ENCODE results near the gene DLEC1. TPM values are rescaled to one million over a fixed set of nuclear protein-coding genes. Genes with fewer than 3 reads are reported as not detected.

Gene DLEC1
- total RNA-seq, 1 experiment from 2014 or later, result 0.81 TPM

- no peak for TF ChIP-seq STAT6 (CRISPR knock-in tag; conservative IDR thresholded peaks at IDR 0.05; ENCODE audit: low read depth)
- TF ChIP-seq AFF4 (CRISPR knock-in tag; IDR thresholded peaks at IDR 0.05; ENCODE audit: borderline replicate concordance), result no peak
- TF ChIP-seq ATF6 (CRISPR knock-in tag; IDR thresholded peaks at IDR 0.05), result no peak
- TF ChIP-seq EMX1 (CRISPR knock-in tag; IDR thresholded peaks at IDR 0.05), result no peak
- TF ChIP-seq PREB (CRISPR knock-in tag; IDR thresholded peaks at IDR 0.05; ENCODE audit: borderline replicate concordance), result no peak
- TF ChIP-seq, protein P1, sequence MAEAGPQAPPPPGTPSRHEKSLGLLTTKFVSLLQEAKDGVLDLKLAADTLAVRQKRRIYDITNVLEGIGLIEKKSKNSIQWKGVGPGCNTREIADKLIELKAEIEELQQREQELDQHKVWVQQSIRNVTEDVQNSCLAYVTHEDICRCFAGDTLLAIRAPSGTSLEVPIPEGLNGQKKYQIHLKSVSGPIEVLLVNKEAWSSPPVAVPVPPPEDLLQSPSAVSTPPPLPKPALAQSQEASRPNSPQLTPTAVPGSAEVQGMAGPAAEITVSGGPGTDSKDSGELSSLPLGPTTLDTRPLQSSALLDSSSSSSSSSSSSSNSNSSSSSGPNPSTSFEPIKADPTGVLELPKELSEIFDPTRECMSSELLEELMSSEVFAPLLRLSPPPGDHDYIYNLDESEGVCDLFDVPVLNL (CRISPR knock-in tag; IDR thresholded peaks at IDR 0.05; ENCODE audit: borderline replicate concordance, low read depth), result no peak
- peak; percentile 65; the same call in 1 of the 2 replicates for TF ChIP-seq FOXK1 (CRISPR knock-in tag; IDR thresholded peaks at IDR 0.05)
- no peak for TF ChIP-seq MXD4 (CRISPR knock-in tag; IDR thresholded peaks at IDR 0.05; ENCODE audit: borderline replicate concordance)
- TF ChIP-seq, protein P2, sequence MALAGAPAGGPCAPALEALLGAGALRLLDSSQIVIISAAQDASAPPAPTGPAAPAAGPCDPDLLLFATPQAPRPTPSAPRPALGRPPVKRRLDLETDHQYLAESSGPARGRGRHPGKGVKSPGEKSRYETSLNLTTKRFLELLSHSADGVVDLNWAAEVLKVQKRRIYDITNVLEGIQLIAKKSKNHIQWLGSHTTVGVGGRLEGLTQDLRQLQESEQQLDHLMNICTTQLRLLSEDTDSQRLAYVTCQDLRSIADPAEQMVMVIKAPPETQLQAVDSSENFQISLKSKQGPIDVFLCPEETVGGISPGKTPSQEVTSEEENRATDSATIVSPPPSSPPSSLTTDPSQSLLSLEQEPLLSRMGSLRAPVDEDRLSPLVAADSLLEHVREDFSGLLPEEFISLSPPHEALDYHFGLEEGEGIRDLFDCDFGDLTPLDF (CRISPR knock-in tag; IDR thresholded peaks at IDR 0.05), result peak; percentile 46; the same call in 1 of the 2 replicates
- TF ChIP-seq, protein P3, sequence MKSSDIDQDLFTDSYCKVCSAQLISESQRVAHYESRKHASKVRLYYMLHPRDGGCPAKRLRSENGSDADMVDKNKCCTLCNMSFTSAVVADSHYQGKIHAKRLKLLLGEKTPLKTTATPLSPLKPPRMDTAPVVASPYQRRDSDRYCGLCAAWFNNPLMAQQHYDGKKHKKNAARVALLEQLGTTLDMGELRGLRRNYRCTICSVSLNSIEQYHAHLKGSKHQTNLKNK (CRISPR knock-in tag; IDR thresholded peaks at IDR 0.05), result no peak
- TF ChIP-seq, protein P4, sequence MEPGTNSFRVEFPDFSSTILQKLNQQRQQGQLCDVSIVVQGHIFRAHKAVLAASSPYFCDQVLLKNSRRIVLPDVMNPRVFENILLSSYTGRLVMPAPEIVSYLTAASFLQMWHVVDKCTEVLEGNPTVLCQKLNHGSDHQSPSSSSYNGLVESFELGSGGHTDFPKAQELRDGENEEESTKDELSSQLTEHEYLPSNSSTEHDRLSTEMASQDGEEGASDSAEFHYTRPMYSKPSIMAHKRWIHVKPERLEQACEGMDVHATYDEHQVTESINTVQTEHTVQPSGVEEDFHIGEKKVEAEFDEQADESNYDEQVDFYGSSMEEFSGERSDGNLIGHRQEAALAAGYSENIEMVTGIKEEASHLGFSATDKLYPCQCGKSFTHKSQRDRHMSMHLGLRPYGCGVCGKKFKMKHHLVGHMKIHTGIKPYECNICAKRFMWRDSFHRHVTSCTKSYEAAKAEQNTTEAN (CRISPR knock-in tag; IDR thresholded peaks at IDR 0.05), result no peak
- TF ChIP-seq ZNF219 (CRISPR knock-in tag; IDR thresholded peaks at IDR 0.05; ENCODE audit: borderline replicate concordance), result no peak
- no peak for TF ChIP-seq ESRRA (CRISPR knock-in tag; IDR thresholded peaks at IDR 0.05; ENCODE audit: borderline replicate concordance)
- no peak for TF ChIP-seq SMAD4 (CRISPR knock-in tag; IDR thresholded peaks at IDR 0.05)
- no peak for TF ChIP-seq ZNF138 (CRISPR knock-in tag; conservative IDR thresholded peaks at IDR 0.05)
- no peak for TF ChIP-seq OVOL2 (CRISPR knock-in tag; IDR thresholded peaks at IDR 0.05; ENCODE audit: borderline replicate concordance)
- no peak for TF ChIP-seq RELA (CRISPR knock-in tag; IDR thresholded peaks at IDR 0.05; ENCODE audit: borderline replicate concordance)
- TF ChIP-seq ZNF263 (CRISPR knock-in tag; IDR thresholded peaks at IDR 0.05; ENCODE audit: low read depth), result no peak
- TF ChIP-seq AR (CRISPR knock-in tag; IDR thresholded peaks at IDR 0.05), result no peak
Observed at GRCh38 chr3:37993820-37994638, 45.0 kb upstream of the DLEC1 start (continued).

Data from WTC11 (cell line).